ENCODE results near the gene USP40. TPM values are rescaled to one million over a fixed set of nuclear protein-coding genes. Genes with fewer than 3 reads are reported as not detected.

Gene USP40
- total RNA-seq, 1 experiment from 2014 or later = 10.3 TPM

DNA sequence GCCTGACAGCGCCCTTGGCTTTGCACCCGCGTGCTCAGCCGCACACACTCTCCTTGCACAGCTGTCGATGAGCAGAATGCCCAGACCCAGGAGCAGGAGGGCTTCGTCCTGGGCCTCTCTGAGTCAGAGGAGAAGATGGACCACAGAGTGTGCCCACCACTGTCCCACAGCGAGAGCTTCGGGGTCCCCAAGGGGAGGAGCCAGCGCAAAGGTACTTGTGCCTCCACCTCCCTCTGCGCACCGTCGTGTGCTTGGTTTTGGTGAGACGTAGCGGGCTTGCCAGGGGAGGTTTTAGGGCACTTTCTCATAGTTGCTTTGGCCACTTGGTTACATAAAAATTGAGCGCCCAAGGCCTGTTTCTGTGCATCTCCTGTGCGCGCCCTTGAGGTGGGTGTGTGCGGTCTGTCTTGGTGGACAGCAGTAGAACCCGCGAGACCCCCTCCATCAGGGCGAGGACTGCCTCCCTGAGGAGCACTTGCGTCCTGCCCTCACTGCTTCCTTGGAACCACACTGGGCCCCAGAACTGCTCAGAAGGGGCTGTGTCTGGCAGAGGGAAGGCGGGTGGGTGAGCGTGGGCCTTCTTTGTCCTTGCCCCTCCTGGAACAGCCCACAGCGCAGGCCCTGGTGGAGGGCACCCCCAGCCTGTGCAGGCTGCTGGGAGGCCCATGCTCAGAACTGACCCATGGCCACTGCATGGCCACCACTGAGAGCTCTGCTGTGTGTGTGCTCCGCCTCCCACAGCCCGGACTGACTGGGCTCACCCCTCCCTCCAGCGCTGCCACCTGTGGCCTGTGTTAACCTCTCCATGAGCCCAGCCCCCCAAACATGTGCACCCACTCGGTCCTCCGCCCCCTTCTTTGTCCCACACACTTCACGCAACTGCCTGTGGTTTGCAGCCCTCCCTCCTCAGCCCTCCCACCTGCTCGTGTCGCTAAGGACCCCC, 116.4 kb downstream of the USP40 start (continued):
- TF ChIP-seq, protein P1, sequence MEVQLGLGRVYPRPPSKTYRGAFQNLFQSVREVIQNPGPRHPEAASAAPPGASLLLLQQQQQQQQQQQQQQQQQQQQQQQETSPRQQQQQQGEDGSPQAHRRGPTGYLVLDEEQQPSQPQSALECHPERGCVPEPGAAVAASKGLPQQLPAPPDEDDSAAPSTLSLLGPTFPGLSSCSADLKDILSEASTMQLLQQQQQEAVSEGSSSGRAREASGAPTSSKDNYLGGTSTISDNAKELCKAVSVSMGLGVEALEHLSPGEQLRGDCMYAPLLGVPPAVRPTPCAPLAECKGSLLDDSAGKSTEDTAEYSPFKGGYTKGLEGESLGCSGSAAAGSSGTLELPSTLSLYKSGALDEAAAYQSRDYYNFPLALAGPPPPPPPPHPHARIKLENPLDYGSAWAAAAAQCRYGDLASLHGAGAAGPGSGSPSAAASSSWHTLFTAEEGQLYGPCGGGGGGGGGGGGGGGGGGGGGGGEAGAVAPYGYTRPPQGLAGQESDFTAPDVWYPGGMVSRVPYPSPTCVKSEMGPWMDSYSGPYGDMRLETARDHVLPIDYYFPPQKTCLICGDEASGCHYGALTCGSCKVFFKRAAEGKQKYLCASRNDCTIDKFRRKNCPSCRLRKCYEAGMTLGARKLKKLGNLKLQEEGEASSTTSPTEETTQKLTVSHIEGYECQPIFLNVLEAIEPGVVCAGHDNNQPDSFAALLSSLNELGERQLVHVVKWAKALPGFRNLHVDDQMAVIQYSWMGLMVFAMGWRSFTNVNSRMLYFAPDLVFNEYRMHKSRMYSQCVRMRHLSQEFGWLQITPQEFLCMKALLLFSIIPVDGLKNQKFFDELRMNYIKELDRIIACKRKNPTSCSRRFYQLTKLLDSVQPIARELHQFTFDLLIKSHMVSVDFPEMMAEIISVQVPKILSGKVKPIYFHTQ (CRISPR knock-in tag; IDR thresholded peaks at IDR 0.05) = no peak

DNA sequence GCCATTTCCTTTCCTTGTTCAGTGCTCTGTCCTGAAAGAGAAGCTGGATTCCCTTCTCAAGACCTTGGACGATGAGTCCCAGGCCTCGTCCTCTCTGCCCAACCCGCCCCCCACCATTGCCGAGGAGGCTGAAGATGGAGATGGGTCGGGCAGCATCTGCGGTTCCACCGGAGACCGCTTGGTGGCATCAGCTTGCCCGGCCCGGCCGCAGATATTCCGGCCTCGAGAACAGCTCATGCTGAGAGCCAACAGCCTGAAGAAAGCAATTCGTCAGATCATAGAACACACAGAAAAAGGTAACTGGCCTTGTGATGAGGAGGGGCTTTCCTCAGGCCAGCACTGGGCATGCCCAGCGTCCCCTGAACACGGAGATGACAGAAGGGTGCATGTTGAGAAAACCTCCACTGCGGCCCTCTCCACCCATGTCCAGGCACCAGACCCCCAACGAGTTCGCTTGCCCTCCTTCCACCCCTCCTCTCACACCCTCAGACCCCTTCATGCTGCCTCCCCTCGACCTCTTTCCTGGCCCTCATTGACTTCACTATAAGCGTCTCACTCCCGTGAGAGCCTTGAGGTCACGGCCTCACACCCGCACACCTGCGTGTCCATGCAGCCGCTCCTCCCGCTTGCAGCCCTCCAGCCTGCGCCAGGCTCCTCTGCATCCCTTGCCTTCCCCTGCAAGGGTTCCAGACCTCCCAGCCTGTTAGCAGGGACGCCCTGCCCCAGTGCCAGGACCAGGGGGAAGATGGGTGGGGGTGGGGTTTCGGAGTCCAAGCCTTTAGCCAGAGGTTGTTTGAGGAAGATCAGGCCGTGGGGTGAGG, 117.3 kb downstream of the USP40 start:
- POLR2A ChIA-PET = no interaction called here
- TF ChIP-seq, protein P2, sequence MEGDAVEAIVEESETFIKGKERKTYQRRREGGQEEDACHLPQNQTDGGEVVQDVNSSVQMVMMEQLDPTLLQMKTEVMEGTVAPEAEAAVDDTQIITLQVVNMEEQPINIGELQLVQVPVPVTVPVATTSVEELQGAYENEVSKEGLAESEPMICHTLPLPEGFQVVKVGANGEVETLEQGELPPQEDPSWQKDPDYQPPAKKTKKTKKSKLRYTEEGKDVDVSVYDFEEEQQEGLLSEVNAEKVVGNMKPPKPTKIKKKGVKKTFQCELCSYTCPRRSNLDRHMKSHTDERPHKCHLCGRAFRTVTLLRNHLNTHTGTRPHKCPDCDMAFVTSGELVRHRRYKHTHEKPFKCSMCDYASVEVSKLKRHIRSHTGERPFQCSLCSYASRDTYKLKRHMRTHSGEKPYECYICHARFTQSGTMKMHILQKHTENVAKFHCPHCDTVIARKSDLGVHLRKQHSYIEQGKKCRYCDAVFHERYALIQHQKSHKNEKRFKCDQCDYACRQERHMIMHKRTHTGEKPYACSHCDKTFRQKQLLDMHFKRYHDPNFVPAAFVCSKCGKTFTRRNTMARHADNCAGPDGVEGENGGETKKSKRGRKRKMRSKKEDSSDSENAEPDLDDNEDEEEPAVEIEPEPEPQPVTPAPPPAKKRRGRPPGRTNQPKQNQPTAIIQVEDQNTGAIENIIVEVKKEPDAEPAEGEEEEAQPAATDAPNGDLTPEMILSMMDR (IDR thresholded peaks at IDR 0.05) = peak; percentile 55
- no peak for TF ChIP-seq IRF2 (CRISPR knock-in tag; IDR thresholded peaks at IDR 0.05; ENCODE audit: borderline replicate concordance, low read depth)
- no peak overlapping the region for H3K4me3 Mint-ChIP-seq

DNA sequence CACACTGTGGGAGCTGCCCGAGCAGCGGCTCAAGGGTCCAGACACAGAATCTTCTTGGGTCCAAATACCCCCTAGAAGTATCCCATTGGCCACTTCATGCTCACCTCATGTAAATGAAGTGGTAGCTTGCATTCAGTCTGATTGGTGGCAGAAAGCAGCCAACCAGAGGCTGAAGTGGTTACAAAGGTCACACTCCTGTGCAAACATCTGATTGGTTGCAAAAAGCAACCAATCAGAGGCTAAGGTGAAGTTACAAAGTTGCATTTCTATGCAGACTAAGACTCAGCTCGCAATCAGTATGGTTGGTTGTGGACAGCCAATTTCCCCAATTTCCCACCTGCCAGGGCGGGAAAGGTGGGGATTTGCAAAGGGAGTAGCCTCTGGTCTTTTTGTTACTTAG, 118.0 kb downstream of the USP40 start:
- ChIA-PET CTCF (interaction anchor here (1.0 to 2.4 kb wide), 38 partner anchors 8 to 465 kb away, joined by 3 to 30 read pairs (median 5); partner anchors contain the start of genes DGKD, UGT1A5 and USP40), POLR2A (no interaction called here)
- H3K27me3 Mint-ChIP-seq (ENCODE audit: low read depth) = no peaks in the 10 kb centered on the region
- H3K4me3 Mint-ChIP-seq = no peak overlapping the region
- DNase-seq (ENCODE audit: low spot score) = no peak
- H3K4me1 Mint-ChIP-seq = peaks cover 8% of the 10 kb centered on the region
- TF ChIP-seq NFYB (CRISPR knock-in tag; conservative IDR thresholded peaks at IDR 0.05; ENCODE audit: low read depth) (peak; percentile 57), ZNF219 (CRISPR knock-in tag; IDR thresholded peaks at IDR 0.05; ENCODE audit: borderline replicate concordance) (no peak)
- ATAC-seq = no peak
- H3K36me3 Mint-ChIP-seq = peaks cover 23% of the 10 kb centered on the region
- H3K9me3 Mint-ChIP-seq = no peaks in the 10 kb centered on the region
- 0 out of 2 replicates have a peak overlapping the region, but pooled peaks have one; percentile 45 for H3K27ac Mint-ChIP-seq

More for the DNA sequence above, 117.3 kb downstream of the USP40 start:
- Mint-ChIP-seq H3K27ac (0 out of 2 replicates have a peak overlapping the region, but pooled peaks have one; percentile 45), H3K27me3 (ENCODE audit: low read depth) (no peaks in the 10 kb centered on the region), H3K4me1 (peaks cover 8% of the 10 kb centered on the region), H3K9me3 (no peaks in the 10 kb centered on the region), H3K36me3 (peaks cover 26% of the 10 kb centered on the region)
- DNase-seq (ENCODE audit: low spot score) = peak; percentile 81
- peak; percentile 87 for ATAC-seq
- CTCF ChIA-PET = interaction anchor here (0.6 to 2.4 kb wide), 38 partner anchors 8 to 865 kb away, joined by 3 to 30 read pairs (median 5); partner anchors contain the start of genes DGKD, SAG, UGT1A5 and USP40

DNA sequence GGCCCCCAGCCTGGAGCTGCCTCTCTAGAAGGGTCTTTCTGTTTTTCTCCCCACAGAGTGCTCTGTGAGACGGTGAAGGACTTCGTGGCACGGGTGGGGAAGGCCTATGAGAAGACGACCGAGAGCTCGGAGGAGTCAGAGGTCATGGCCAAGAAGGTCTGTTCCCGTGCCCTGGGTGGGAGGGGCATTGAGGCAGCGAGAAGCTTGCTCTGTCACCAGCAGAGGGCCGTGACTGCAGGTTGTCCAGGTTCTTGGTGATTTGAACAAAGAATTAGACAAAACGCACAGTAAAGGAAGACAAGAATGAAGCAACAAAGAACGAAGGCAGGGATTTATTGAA, 118.4 kb downstream of the USP40 start:
- ChIA-PET CTCF (interaction anchor here (0.7 to 2.4 kb wide), 30 partner anchors 9 to 465 kb away, joined by 3 to 30 read pairs (median 6); partner anchors contain the start of genes DGKD, UGT1A5 and USP40), POLR2A (no interaction called here)
- peaks cover 8% of the 10 kb centered on the region for H3K4me1 Mint-ChIP-seq
- H3K27ac Mint-ChIP-seq = no peak overlapping the region
- H3K9me3 Mint-ChIP-seq = no peaks in the 10 kb centered on the region
- TF ChIP-seq TCF7 (CRISPR knock-in tag; IDR thresholded peaks at IDR 0.05; ENCODE audit: low read depth) (no peak), ZNF317 (CRISPR knock-in tag; IDR thresholded peaks at IDR 0.05; ENCODE audit: borderline replicate concordance, low read depth) (no peak), SP1 (CRISPR knock-in tag; conservative IDR thresholded peaks at IDR 0.05) (no peak), RELA (CRISPR knock-in tag; IDR thresholded peaks at IDR 0.05; ENCODE audit: borderline replicate concordance) (no peak), SMAD3 (CRISPR knock-in tag; IDR thresholded peaks at IDR 0.05; ENCODE audit: borderline replicate concordance) (no peak), FOXK1 (CRISPR knock-in tag; IDR thresholded peaks at IDR 0.05) (no peak), RORB (CRISPR knock-in tag; IDR thresholded peaks at IDR 0.05) (no peak), ZNF396 (CRISPR knock-in tag; IDR thresholded peaks at IDR 0.05; ENCODE audit: borderline replicate concordance) (no peak)
- peak; percentile 41 for ATAC-seq
- H3K4me3 Mint-ChIP-seq = no peak overlapping the region
- H3K27me3 Mint-ChIP-seq (ENCODE audit: low read depth) = no peaks in the 10 kb centered on the region
- H3K36me3 Mint-ChIP-seq = peaks cover 23% of the 10 kb centered on the region
- peak; percentile 42 for DNase-seq (ENCODE audit: low spot score)
